HG02973 (cell line): ENCODE measurements around the gene ATP2A2.
"Not testable (repeated sequence)": the region's sequence is repeated elsewhere in the genome, so short reads cannot be mapped to it uniquely, and the experiment has no call there.

Experiments used
- ATAC-seq: cut with Tn5 transposase; IDR thresholded peaks from one replicate; pipeline ENCODE4 v1.9.1; 2021; ENCODE audit warnings: moderate library complexity; ENCODE audit not compliant: unreplicated experiment

The ATP2A2 gene

GRCh38 chr12:110340261-110340660 is 59.2 kb downstream of the ATP2A2 start:
- not testable (repeated sequence) for ATAC-seq

GRCh38 chr12:110340706-110341105 is 59.7 kb downstream of the ATP2A2 start:
- no peak for ATAC-seq

- no peak for ATAC-seq
Observed at GRCh38 chr12:110342157-110342556, 61.1 kb downstream of the ATP2A2 start.

- no peak for ATAC-seq
Observed at GRCh38 chr12:110343114-110343513, 62.1 kb downstream of the ATP2A2 start.

- ATAC-seq: no peak
Observed at GRCh38 chr12:110343736-110344555, 62.9 kb downstream of the ATP2A2 start.

GRCh38 chr12:110344657-110345056 is 63.6 kb downstream of the ATP2A2 start:
- no peak for ATAC-seq

GRCh38 chr12:110345176-110345661 is 64.2 kb downstream of the ATP2A2 start:
- ATAC-seq: no peak

GRCh38 chr12:110345963-110346362 is 64.9 kb downstream of the ATP2A2 start:
- ATAC-seq: no peak

- no peak for ATAC-seq
Observed at GRCh38 chr12:110347767-110348166, 66.7 kb downstream of the ATP2A2 start.

GRCh38 chr12:110348431-110349059 is 67.5 kb downstream of the ATP2A2 start:
- no peak for ATAC-seq

GRCh38 chr12:110349096-110349495 is 68.0 kb downstream of the ATP2A2 start:
- no peak for ATAC-seq

- no peak for ATAC-seq
Observed at GRCh38 chr12:110349514-110350151, 68.6 kb downstream of the ATP2A2 start.

- no peak for ATAC-seq
Observed at GRCh38 chr12:110351119-110351518, 70.1 kb downstream of the ATP2A2 start.

GRCh38 chr12:110352401-110352800 is 71.4 kb downstream of the ATP2A2 start:
- ATAC-seq: no peak

- no peak for ATAC-seq
Observed at GRCh38 chr12:110353211-110353965, 72.3 kb downstream of the ATP2A2 start.

GRCh38 chr12:110354172-110354780 is 73.2 kb downstream of the ATP2A2 start:
- no peak for ATAC-seq

GRCh38 chr12:110355073-110355472 is 74.0 kb downstream of the ATP2A2 start:
- no peak for ATAC-seq

- not testable (repeated sequence) for ATAC-seq
Observed at GRCh38 chr12:110358384-110359097, 77.5 kb downstream of the ATP2A2 start.

- no peak for ATAC-seq
Observed at GRCh38 chr12:110361216-110361615, 80.2 kb downstream of the ATP2A2 start.
